GM18519 (cell line): ENCODE data around the gene GNAS-AS1.

Source experiments
- ATAC-seq: cut with Tn5 transposase; IDR thresholded peaks from one replicate; pipeline ENCODE4 v1.9.1; 2021; ENCODE audit warnings: mild to moderate bottlenecking, moderate library complexity; ENCODE audit not compliant: unreplicated experiment, low FRiP score

GNAS-AS1 gene

DNA sequence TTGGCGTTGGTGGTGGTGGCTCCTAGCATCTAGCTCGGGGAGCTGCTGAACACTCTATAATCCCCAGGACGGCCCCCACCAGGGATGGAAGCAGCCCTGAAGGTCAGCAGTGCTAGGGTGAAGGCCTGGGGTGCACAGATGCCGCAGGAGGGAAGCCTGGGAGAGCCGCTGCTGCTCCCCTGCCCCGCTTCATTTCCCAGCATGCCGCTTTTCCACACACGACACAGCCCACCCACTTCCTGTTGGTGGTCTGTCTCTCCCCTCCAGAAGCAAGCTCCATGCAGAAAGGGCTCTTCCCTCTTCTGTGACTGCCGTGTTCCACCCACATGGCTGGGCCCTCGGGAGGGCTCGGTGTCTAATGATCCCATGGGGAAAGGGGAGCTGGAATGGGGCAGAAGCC, 35.3 kb downstream of the GNAS-AS1 start:
- no peak for ATAC-seq

DNA sequence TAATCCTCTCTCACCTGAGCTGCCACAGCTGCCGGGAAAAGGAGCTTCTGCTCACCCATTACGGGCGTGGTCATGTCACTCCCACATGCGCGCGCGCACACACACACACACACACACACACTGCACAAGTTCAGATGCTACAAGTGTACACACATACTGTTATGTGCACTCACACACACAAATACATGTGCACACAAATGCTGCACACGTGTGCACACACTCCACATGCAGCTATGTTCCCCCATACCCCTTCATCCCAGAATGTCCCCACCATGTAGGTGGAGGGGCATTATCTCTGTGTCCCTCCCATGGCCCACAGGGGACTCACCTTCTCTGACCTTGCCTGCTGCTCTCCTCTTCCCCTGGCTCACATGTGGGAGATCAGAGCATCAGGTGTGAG, 37.3 kb downstream of the GNAS-AS1 start:
- no peak for ATAC-seq

DNA sequence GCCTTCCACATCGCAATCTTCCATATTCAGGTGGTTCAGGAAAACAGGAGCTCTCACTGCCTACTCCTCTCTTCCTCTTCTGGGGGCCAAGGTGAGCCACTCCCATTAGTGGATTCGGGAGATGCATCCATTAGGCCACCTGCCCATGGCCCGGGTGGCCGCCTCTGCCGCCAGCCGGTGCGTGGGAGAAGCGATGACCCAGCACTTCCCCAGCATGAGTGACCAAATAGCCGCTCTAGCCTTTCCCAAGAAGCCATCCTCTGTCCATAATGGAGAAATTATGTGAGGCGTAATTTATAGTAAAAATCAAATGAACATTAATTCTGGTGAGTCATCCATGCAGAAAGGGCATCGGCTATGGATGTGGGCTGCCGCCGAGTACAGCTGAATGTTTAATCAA, 39.4 kb downstream of the GNAS-AS1 start:
- no peak for ATAC-seq

DNA sequence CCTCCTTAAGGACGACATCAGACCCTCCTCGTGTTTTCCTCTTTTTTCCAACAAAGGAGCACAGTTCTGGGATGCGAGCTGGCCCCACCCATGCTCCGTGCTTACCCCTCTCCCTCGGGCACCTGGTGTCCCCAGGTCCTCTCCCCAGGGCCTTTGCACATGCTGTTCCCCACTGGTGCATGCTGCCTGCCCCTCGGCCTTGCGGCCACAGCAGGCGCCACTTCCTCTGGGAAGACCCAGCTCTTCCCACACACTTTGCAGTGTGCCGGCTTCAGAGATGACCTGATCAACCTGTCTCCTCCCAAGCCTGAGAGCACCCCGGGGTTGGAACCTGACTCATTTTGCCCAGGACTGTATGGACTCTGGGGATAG, 39.8 kb downstream of the GNAS-AS1 start:
- no peak for ATAC-seq

DNA sequence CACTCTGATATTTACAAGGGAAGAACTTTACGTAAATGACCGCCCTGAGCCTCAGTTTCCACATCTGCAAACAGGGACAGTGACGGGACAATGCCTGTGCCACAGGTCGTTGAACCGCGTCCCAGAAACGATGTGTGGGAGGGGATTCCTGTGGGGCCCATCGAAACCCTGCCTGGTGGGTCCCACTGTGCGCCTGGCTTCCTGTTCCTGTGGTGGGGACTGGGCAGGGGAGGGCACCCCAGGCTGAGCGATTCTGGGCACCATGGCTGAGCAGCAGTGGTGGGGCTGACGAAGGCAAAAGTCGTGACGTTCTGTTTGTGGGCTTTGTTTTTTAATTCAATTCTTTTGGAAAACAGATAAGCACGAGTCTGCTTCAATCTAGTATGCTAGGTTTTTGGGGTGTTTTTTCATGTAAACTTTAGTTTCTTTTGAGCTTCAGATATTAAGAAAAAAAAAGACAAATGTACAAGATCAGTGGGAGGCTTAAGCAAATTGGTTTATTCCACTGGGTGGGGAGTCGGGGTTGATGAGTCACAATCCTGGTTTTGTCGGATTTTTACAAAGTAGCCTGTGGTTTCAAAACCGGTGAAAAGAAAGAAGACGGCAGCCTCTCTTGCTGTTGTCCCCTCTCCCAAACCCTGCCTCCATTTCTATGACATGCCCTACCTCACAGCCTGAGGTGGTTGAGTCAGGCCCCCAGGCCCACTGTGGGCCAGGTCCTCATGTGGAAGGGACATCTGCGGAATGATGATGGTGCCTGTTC, 40.4 kb downstream of the GNAS-AS1 start:
- ATAC-seq, result no peak

DNA sequence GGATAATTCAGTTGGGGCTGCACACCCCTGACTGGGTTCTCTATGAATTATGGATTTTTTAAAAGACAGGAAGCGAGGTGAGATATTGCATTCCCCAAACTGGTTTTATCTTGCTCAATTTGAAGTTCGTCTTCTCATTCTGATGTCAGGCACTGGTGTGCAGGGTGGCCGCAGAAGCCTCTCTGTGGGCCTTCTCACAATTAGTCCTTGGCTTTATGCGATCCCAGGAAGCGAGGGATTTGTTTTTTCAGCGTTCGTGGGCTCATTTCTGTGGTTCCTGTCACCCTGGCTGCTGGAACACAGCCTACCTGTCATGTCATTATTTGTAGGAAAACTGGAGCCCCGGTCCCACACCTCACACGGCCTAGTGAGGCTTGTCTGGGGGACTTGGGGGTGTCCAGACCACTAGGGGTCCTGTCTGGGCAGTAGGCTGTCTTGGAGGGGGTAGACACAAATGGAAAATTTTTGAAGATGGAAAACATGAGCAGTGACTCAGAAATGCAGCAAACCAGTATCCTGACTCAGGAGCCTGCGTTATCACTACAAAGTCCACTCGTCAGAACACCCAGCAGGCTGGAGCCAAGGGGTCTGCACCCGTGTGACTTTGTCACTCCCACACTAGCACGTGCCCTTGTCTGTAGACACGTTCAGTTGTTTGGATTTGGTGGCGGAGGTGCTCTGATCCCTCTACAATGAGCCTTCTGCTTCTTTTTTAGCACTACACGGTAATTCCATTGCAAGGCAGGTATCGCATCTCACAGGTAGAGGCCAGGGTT, 42.2 kb downstream of the GNAS-AS1 start:
- ATAC-seq, result no peak

DNA sequence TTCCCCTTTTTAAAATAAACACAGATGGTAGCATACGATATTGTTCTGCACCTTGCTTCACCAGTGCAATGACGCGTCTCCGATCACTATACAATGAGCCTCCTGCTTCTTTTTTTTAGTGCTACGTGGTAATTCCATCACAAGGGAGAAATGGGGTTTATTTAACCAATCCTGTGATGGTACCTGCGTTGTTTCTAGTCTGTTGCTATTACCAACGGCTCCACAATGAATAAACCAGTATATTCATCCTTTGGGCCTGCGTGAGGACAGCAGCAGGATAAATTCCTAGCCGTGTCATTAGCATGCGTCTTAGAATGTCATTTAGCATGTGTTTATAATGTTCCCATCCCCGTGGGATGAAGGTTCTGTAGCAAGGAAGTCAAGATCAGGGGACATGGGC, 42.9 kb downstream of the GNAS-AS1 start:
- ATAC-seq, result no peak

DNA sequence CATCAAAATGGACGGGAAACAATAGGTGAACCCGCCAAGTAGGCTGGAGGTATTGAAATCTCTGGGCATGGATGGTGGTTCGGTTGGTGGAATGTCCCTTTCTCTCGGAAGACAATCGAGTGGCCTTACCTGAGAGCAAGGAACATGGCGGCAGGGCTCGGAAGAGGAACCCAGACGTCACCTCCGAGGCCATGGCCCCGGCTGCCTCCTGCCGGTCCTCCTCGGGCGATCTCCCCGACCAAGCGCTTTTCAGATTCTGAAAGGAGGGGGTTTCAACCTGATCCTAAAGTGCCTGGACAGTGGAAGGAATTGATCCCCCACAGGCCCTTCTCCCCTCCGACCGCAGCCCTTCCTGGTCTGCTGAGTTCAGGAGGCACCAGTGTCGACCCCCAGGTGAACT, 47.2 kb downstream of the GNAS-AS1 start:
- ATAC-seq, result no peak

DNA sequence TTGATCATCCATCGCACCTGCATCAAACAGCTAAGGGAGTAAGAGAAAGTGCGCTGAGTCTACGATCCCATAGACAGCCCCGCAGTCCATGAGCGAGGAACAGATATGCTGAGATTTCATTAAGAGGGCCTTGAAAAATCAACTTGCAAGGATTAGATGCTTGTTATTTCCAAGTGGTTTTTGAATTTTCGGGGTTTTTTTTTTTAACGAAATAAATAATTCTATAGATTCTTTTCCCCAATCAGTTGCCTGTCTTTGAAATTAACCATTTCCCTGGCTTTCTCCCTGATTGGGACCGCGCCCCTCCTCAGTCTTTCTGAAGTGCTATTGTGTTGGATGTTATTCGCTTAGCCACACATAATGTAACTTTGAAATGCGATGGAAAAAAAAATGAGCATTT, 48.6 kb downstream of the GNAS-AS1 start:
- ATAC-seq, result no peak

DNA sequence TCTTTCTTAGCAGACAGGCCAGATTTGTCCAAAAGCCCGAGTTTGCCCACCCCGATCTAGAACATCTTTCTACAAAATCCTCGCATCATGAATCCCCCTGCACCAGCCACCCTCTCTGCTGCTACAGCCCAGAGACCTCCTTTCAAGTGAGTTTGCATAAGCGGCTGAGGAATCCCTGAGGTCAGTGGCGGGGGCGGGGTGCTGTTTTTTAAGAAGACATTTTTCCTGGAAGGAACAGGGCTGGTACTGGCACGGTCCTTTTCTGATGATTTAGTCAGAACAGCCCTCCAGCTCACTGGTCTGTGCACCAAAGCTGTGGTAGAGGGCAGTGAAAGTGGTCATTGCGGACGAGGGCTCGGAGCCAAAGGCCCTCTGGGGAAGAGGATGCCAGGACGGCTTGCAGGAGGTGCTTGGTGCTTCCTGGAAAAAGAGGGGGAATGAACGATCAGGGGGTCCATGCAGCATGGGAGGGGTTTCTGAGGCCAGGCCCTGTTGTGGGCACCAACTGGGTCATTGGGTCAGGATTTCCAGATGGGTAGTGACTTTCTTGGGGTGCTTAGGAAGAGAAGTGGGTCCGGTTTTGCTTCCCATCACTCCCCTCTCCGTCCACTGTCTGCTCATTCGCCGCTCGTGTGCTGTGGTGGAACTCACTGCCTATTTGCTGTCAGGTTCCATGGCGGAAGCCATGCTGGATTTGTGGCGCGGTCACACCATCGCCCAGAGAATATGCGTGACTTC, 50.4 kb downstream of the GNAS-AS1 start:
- ATAC-seq, result no peak

DNA sequence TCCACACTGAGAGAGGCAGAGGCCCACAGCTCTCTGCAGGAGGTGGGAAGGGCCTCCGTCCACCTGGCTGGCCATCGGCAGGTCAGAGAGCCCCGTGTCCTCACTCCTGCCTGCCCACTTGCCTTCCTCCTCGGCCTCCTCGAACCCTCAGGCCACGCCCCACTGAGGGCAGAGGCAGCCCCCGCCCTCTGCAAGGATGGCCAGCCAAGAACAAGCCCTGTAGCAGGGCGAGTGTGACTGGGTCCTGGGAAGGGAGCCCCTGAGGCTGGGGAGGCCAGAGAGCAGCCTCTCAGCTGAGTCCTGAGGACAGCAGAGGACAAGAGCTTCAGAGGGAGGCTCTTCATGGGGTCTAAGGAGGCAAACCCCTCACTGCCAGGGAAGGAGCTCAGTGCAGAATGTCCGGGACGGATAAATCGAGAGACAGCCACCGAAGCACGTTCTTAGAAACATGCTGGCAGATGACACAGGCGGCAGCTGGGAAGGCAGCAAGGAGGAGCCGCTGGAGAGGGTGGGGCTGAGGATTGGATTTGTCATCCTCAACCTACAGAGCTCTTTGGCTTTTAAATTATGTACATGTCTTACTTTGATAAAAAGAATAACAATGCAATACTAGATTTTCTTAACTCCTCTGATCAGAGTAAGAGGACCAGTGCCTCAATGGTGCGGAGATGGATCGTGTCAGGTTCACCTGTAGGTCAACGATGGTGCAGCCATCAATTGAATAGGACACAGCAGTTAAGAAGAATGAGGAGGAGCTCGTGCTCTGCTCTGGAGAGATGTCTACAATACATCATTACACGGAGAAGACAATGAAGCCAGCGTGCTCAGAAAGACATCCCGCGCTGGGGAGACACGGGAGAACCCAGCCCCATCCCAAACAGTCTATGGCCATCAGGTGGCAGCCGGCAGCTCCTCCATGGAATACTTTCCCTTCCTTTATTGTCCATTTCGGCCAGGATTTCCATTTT, 53.0 kb downstream of the GNAS-AS1 start:
- no peak for ATAC-seq

DNA sequence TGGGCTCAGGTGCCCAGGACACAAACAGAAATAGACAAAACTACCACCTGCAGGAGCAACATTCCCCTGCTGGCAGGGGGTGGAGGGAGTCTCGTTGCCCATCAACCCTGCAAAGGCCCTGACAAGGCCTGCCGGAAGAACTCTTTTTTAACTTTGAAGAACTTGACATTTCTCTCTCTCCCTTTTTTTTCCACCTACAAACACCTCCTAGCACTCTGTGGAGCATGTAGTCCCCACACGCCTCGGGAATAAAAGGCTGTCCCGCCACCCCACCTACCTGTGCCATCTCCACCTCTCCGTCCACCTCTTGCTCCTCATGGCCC, 54.8 kb downstream of the GNAS-AS1 start:
- no peak for ATAC-seq

DNA sequence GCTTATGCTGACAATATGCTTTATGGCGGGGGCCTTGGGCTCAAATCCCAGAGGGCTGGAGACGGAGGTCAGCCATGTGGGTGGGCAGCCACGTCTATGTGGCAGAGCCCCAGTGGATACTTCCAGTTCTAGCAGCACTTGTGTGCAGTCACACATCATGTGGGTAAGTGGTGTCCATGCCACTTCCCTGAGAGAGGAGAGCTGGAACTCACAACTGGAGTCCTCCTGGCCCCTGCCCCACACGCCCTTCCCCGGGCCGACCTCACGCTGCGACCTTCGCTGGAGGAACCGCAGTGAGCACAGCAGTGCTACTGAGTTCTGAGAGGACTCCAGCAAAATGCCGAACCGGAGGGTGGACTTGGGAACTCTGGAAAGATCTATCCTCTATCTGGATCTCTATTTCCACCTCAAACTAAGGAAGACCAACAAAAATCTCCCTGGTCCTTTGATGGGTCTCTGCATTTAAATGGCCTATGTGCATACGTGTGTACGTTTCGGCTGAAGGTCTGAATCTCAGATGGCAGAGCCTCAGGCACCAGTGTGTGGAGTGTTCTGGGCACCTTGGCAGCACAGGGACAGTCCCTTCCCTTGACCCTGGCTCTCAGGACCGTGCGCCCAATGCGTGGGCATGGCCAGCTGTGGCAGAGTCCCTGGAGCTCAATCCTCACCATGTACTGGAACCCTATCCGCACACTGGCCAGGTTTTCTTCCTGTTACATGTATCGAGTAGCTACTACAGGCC, 55.4 kb downstream of the GNAS-AS1 start:
- no peak for ATAC-seq

DNA sequence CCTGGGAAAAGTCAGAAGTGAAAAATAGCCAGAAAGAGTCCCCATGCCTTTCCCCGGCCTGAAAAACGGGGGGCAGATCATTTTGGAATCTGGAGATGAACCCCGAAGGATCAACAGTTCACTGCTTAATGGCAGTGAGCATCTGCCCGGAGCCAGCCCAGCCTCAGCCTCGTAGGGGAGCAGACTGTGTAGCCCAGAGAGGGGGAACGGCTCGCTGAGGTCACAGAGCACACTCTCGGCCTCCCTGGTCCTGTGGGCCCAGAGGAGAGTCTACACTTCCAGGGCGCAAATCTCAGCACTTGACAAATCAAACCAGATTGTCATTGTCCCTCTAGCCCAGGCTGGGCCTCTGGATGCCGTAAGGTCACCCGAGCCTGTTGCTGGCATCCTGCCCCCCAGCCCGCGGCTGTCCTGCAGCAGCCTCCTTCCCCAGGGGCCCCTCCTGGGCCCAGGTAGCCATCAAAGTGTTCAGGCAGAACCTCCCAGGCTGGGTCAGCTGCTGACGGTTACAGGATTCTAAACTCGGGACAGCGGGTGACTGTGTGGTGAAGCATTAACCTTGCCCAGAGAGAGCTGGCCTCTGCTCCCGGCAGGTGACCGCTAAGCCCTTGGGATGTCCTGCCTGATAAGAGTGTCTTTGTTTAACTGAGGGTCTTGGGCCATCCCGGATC, 56.1 kb downstream of the GNAS-AS1 start:
- no peak for ATAC-seq

DNA sequence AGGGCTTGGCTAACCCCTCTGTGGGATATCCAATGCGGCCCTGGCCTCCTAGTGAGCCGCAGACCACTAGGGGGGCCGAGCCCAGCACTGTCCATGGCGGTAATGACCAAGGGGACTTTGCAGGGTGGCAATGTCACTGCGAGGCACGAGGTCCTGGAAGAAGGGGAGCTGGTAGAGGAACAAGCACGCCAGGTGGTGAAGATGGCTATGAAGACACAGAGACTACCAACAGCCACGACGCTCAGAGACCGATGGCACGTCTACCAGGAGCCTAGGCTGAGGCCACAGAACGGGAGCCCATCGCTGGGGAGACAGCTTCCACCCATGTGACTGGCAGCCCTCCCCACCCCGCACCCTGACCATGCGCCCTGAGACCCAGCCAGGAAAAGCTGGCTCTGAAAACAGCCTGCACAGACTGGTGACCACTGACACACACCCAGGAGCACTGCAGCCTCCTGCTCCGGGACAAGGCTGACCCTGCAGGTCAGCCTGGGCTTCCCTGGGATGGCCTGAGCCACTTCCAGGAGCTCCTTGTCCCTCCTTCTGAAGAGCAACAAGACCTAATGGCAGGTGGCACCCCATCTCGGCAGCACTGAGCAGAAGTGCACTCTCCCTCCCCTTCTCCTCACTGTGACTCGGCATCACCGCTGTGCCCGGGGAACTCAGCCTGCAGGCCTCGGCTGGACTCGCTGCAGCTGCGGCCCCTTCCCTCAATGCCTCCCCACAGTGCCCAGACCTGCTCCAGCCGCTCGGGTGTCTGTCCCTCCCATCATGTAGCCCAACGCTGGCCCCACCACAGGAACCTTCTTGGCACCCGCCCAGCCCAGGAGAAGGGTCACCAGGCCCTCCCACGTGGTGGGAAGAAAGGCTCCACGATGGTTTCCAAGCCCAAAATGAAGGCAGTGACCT, 56.9 kb downstream of the GNAS-AS1 start:
- ATAC-seq, result no peak

DNA sequence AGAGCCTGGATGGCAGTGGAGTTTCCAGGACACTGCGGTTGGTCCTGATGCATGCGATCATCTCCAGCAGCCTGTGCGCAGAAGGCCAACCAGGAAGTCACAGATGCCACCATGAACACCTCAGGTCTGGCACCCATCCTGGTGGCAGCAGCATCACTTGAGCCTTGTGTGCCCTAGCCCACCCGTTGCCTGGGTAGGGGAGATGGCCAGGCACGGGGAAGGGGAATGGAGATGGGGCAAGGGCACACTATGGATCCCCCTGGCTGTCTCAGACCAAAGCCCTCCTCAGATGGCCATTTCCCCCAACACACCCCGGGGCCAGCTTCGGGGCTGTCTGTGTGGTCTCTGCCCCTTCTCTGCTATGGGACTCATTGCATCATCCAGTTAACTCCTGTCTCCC, 58.3 kb downstream of the GNAS-AS1 start:
- ATAC-seq, result no peak

DNA sequence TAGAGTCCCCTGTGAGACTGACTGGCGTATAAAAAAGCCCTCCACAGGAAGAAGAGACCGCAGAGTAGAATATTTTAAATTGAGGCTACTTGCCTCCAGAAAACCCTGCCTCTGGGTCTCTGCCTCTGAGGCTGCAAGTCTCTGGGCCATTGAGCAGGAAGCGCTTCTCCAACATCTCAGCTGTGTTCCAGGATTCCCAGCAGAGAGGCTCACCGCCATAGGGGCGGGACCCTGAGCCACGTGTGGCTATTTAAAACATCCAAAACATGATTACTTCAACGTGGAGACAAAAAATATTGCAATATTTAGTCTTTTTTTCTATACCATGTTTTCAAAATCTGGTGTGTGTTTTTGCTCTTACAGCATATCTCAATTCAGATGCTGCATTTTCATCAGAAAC, 59.4 kb downstream of the GNAS-AS1 start:
- ATAC-seq, result no peak

DNA sequence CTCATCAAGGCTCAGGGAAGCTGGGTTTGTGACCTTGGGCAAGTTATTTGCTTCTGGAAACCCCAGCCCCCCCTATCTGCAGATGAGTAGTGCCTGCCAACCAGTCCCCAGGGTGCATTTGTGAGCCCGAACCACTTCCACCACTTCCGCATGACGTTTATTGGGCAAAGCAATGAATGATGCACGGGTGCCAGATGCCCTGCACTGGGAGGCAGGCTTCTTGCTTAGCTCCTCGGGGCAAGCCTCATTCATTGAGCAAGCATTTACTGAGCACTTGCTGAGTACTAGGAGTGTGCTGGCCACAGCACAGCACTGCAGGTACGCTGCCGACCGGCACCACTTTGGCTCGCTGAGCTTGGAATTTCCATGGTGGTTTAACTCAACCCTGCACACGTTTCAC, 60.2 kb downstream of the GNAS-AS1 start:
- no peak for ATAC-seq
